Keratinocyte (primary cell): ENCODE results near the gene RNU1-2.
"Not testable (repeated sequence)": the region's sequence is repeated elsewhere in the genome, so short reads cannot be mapped to it uniquely, and the experiment has no call there.

ENCODE experiments used
- CTCF ChIP-seq, 3 experiments: IDR thresholded peaks in 1 of 3; conservative IDR thresholded peaks in 1 of 3; optimal IDR thresholded peaks in 1 of 3; 2 replicates in 2 of 3; 3 replicates in 1 of 3; pipeline versions ENCODE3 to v1.5.1; 2011; ENCODE audit warnings: low read length in 3 of 3, mild to moderate bottlenecking in 3 of 3, moderate library complexity in 2 of 3, control low read depth in 1 of 3, inconsistent platforms in 1 of 3; ENCODE audit not compliant: insufficient read depth in 2 of 3; ENCODE audit errors: extremely low read depth in 1 of 3
- EZH2 ChIP-seq: IDR thresholded peaks from one replicate; pipeline ENCODE4 v1.6.1; 2012; ENCODE audit warnings: inconsistent platforms, mild to moderate bottlenecking, low read length, moderate library complexity

DNA sequence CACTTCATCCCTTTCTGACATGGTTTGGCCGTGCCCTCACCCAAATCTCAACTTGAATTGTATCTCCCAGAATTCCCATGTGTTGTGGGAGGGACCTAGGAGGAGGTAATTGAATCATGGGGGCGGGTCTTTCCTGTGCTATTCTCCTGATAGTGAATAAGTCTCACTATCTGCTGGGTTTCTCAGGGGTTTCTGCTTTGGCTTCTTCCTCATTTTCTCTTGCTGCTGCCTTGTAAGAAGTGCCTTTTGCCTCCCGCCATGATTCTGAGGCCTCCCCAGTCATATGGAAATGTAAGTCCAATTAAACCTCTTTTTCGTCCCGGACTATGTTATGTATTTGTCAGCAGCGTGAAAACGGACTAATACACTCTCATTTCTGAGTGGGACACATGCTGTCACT is 25.8 kb upstream of the RNU1-2 start:
- not testable (repeated sequence) for TF ChIP-seq CTCF (optimal IDR thresholded peaks at IDR 0.05 in 1 of 3, IDR thresholded peaks at IDR 0.05 in 1 of 3, conservative IDR thresholded peaks at IDR 0.05 in 1 of 3; ENCODE audit: extremely low read depth in 1 of 3, insufficient read depth in 2 of 3, low read length in 3 of 3); EZH2
